ENCODE data around the gene HID1. TPM values are rescaled to one million over a fixed set of nuclear protein-coding genes. Genes with fewer than 3 reads are reported as not detected.

Gene HID1
- total RNA-seq, 1 donor from 2014 or later = 11.8 TPM

GRCh38 chr17:74935585-74936469 lies 36.7 kb downstream of the HID1 start, which contains the start of gene OTOP3:
Gene OTOP3, plus strand, starts transcription at chr17:74935898. Its CDS starts 24 bp downstream, at chr17:74935922.
- no peak within 1 kb of the TSS for H3K27ac Mint-ChIP-seq (ENCODE audit: unreplicated experiment)
- no peak for DNase-seq (ENCODE audit: low read depth, low spot score)
- H3K9me3 Mint-ChIP-seq = no peaks in the 10 kb centered on the region
- no peaks in the 10 kb centered on the region for H3K36me3 Mint-ChIP-seq (ENCODE audit: low read depth)
- no peaks in the 10 kb centered on the region for H3K4me1 Mint-ChIP-seq
- no peak within 1 kb of the TSS for H3K4me3 Mint-ChIP-seq
- peaks cover 96% of the 10 kb centered on the region for H3K27me3 Mint-ChIP-seq (ENCODE audit: low read depth)
- TF ChIP-seq CTCF (conservative IDR thresholded peaks at IDR 0.05) = no peak

GRCh38 chr17:74935048-74935447 lies 37.5 kb downstream of the HID1 start:
- DNase-seq (ENCODE audit: low read depth, low spot score) = no peak
- H3K36me3 Mint-ChIP-seq (ENCODE audit: low read depth) = no peaks in the 10 kb centered on the region
- H3K27ac Mint-ChIP-seq (ENCODE audit: unreplicated experiment) = no peak overlapping the region
- no peaks in the 10 kb centered on the region for H3K4me1 Mint-ChIP-seq
- no peak overlapping the region for H3K4me3 Mint-ChIP-seq
- no peaks in the 10 kb centered on the region for H3K9me3 Mint-ChIP-seq
- H3K27me3 Mint-ChIP-seq (ENCODE audit: low read depth) = peaks cover 96% of the 10 kb centered on the region
- no peak for TF ChIP-seq CTCF (conservative IDR thresholded peaks at IDR 0.05)

DNA sequence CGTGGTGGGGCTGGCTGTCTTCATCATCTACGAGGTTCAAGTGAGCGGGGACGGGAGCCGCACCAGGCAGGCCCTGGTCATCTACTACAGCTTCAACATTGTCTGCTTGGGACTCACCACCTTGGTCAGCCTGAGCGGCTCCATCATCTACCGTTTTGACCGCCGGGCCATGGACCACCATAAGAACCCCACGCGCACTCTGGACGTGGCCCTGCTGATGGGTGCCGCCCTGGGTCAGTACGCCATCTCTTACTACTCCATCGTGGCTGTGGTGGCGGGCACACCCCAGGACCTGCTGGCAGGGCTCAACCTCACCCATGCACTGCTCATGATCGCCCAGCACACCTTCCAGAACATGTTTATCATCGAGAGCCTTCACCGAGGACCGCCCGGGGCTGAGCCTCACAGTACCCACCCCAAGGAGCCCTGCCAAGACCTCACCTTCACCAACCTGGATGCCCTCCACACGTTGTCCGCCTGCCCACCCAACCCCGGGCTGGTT lies 42.0 kb downstream of the HID1 start:
- H3K36me3 Mint-ChIP-seq (ENCODE audit: low read depth) = no peaks in the 10 kb centered on the region
- H3K4me3 Mint-ChIP-seq = no peak overlapping the region
- H3K27me3 Mint-ChIP-seq (ENCODE audit: low read depth) = peaks cover 94% of the 10 kb centered on the region
- no peak for DNase-seq (ENCODE audit: low read depth, low spot score)
- H3K27ac Mint-ChIP-seq (ENCODE audit: unreplicated experiment) = no peak overlapping the region
- no peaks in the 10 kb centered on the region for H3K9me3 Mint-ChIP-seq
- no peak for TF ChIP-seq CTCF (conservative IDR thresholded peaks at IDR 0.05)
- H3K4me1 Mint-ChIP-seq = no peaks in the 10 kb centered on the region

DNA sequence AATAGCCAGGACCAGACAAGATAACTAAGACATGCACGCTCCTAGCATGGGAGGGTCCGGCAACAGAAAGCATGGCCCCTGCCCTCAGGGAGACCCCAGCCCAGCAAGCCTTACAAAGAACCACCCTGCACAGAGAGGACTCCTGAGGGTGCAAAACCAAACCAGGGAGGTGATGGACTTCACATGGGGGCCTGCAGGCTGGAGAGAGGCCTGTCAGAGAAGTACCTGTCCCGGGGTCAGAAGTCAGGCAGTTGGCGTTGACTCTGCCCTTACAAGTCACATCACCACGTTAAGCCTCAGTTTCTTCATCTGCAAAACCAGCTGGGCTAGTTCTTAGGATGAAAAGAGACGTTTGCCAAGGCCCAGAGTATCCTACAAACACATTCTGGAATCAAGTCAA lies 43.8 kb downstream of the HID1 start:
- H3K27ac Mint-ChIP-seq (ENCODE audit: unreplicated experiment) = no peak overlapping the region
- H3K36me3 Mint-ChIP-seq (ENCODE audit: low read depth) = no peaks in the 10 kb centered on the region
- no peak for DNase-seq (ENCODE audit: low read depth, low spot score)
- no peak for TF ChIP-seq CTCF (conservative IDR thresholded peaks at IDR 0.05)
- H3K9me3 Mint-ChIP-seq = no peaks in the 10 kb centered on the region
- peaks cover 95% of the 10 kb centered on the region for H3K27me3 Mint-ChIP-seq (ENCODE audit: low read depth)
- H3K4me1 Mint-ChIP-seq = no peaks in the 10 kb centered on the region
- no peak overlapping the region for H3K4me3 Mint-ChIP-seq

GRCh38 chr17:74925242-74925641 lies 47.3 kb downstream of the HID1 start:
- Mint-ChIP-seq H3K27ac (ENCODE audit: unreplicated experiment) (no peak overlapping the region), H3K4me3 (no peak overlapping the region), H3K9me3 (no peaks in the 10 kb centered on the region), H3K27me3 (ENCODE audit: low read depth) (peaks cover 82% of the 10 kb centered on the region), H3K36me3 (ENCODE audit: low read depth) (no peaks in the 10 kb centered on the region), H3K4me1 (no peaks in the 10 kb centered on the region)
- no peak for TF ChIP-seq CTCF (conservative IDR thresholded peaks at IDR 0.05)
- no peak for DNase-seq (ENCODE audit: low read depth, low spot score)
